H9 (cell line): ENCODE data around the gene SLC24A3. TPM values are rescaled to one million over a fixed set of nuclear protein-coding genes. Genes with fewer than 3 reads are reported as not detected.

Experiments
- DNase-seq: peaks from one replicate; pipeline ENCODE4 v3.0.0-alpha.2; 2017
- H2AFZ ChIP-seq: one replicate; pipeline ENCODE4 v1.6.1; 2013; ENCODE audit warnings: mild to moderate bottlenecking, low read length, control low read depth, moderate library complexity
- H2AK5ac ChIP-seq: 2 replicates; pipeline ENCODE4 v1.6.1; 2013; ENCODE audit warnings: low read length, control low read depth, mixed read lengths; ENCODE audit not compliant: insufficient read length
- H2BK120ac ChIP-seq: one replicate; pipeline ENCODE4 v1.6.1; 2013; ENCODE audit warnings: low read depth, mild to moderate bottlenecking, low read length, control low read depth, inconsistent platforms; ENCODE audit not compliant: poor library complexity, severe bottlenecking
- H2BK12ac ChIP-seq: 2 replicates; pipeline ENCODE4 v1.6.1; 2013; ENCODE audit warnings: low read length, control low read depth, mixed read lengths, low read depth; ENCODE audit not compliant: insufficient read length
- H2BK15ac ChIP-seq: 2 replicates; pipeline ENCODE4 v1.6.1; 2013; ENCODE audit warnings: low read depth, low read length, control low read depth
- H2BK20ac ChIP-seq: one replicate; pipeline ENCODE4 v1.6.1; 2013; ENCODE audit warnings: low read depth, mild to moderate bottlenecking, low read length, control low read depth, inconsistent platforms; ENCODE audit not compliant: poor library complexity, severe bottlenecking
- H2BK5ac ChIP-seq: 2 replicates; pipeline ENCODE4 v1.6.1; 2013; ENCODE audit warnings: low read length, control low read depth, mixed read lengths; ENCODE audit not compliant: insufficient read length
- H3K14ac ChIP-seq: 2 replicates; pipeline ENCODE4 v1.6.1; 2013; ENCODE audit warnings: low read length, control low read depth; ENCODE audit not compliant: insufficient read depth
- H3K18ac ChIP-seq: 2 replicates; pipeline ENCODE4 v1.6.1; 2013; ENCODE audit warnings: low read depth, mild to moderate bottlenecking, mixed read lengths, low read length, control low read depth; ENCODE audit not compliant: insufficient read length
- H3K23ac ChIP-seq: 2 replicates; pipeline ENCODE4 v1.6.1; 2013; ENCODE audit warnings: low read length, control low read depth, mixed read lengths, low read depth; ENCODE audit not compliant: insufficient read length
- H3K23me2 ChIP-seq: 2 replicates; pipeline ENCODE4 v1.6.1; 2013; ENCODE audit warnings: low read depth, mild to moderate bottlenecking, mixed read lengths, low read length, control low read depth; ENCODE audit not compliant: insufficient read length, poor library complexity, severe bottlenecking
- H3K27ac ChIP-seq: 2 replicates; pipeline ENCODE4 v1.5.1; 2013; ENCODE audit warnings: low read length, control low read depth, mixed read lengths, low read depth; ENCODE audit not compliant: insufficient read length
- H3K27me3 ChIP-seq: 2 replicates; pipeline ENCODE4 v1.6.1; 2013; ENCODE audit warnings: low read length, control low read depth, inconsistent platforms; ENCODE audit not compliant: insufficient read depth
- H3K4ac ChIP-seq: 2 replicates; pipeline ENCODE4 v1.6.1; 2013; ENCODE audit warnings: low read depth, mild to moderate bottlenecking, control low read depth, inconsistent platforms, low read length, moderate library complexity
- H3K4me1 ChIP-seq: 2 replicates; pipeline ENCODE4 v1.6.1; 2013; ENCODE audit warnings: low read length, control low read depth, inconsistent platforms; ENCODE audit not compliant: insufficient read depth
- H3K4me2 ChIP-seq: 2 replicates; pipeline ENCODE4 v1.6.1; 2013; ENCODE audit warnings: low read length, control low read depth, mixed read lengths; ENCODE audit not compliant: insufficient read length, insufficient read depth
- H3K56ac ChIP-seq: 2 replicates; pipeline ENCODE4 v1.6.1; 2013; ENCODE audit warnings: low read depth, mild to moderate bottlenecking, mixed read lengths, low read length, control low read depth; ENCODE audit not compliant: insufficient read length
- H3K79me1 ChIP-seq: 2 replicates; pipeline ENCODE4 v1.6.1; 2013; ENCODE audit warnings: low read depth, mild to moderate bottlenecking, moderate library complexity, low read length, control low read depth, inconsistent platforms; ENCODE audit not compliant: insufficient read depth, poor library complexity, severe bottlenecking
- H3K79me2 ChIP-seq: 2 replicates; pipeline ENCODE4 v1.6.1; 2013; ENCODE audit warnings: low read length, control low read depth, inconsistent platforms; ENCODE audit not compliant: insufficient read depth
- H3K9ac ChIP-seq: 2 replicates; pipeline ENCODE4 v1.6.1; 2013; ENCODE audit warnings: low read length, control low read depth, mixed read lengths; ENCODE audit not compliant: insufficient read length; ENCODE audit errors: extremely low read depth
- H3K9me3 ChIP-seq: one replicate; pipeline ENCODE4 v1.6.1; 2013; ENCODE audit warnings: low read depth, low read length, inconsistent platforms; ENCODE audit not compliant: control insufficient read depth
- H3T11ph ChIP-seq: one replicate; pipeline ENCODE4 v1.6.1; 2013; ENCODE audit warnings: mild to moderate bottlenecking, low read length, control low read depth, inconsistent platforms
- H4K20me1 ChIP-seq: one replicate; pipeline ENCODE4 v1.6.1; 2013; ENCODE audit not compliant: control insufficient read depth, insufficient read length, insufficient read depth
- H4K5ac ChIP-seq: 2 replicates; pipeline ENCODE4 v1.6.1; 2013; ENCODE audit warnings: low read depth, mild to moderate bottlenecking, mixed read lengths, low read length, control low read depth; ENCODE audit not compliant: insufficient read length
- H4K8ac ChIP-seq: replicated peaks from 2 replicates; pipeline ENCODE4 v1.6.1; 2013; ENCODE audit warnings: low read length, control low read depth, mixed read lengths, low read depth; ENCODE audit not compliant: insufficient read length
- H4K91ac ChIP-seq: 2 replicates; pipeline ENCODE4 v1.6.1; 2013; ENCODE audit warnings: low read depth, mild to moderate bottlenecking, moderate library complexity, mixed read lengths, low read length, control low read depth; ENCODE audit not compliant: insufficient read length
- H3K27ac Mint-ChIP-seq, 3 experiments: 2 replicates in 2 of 3; 3 replicates in 1 of 3; pipeline ENCODE4 v1.8.0; 2020 to 2021; ENCODE audit warnings: mixed read lengths in 3 of 3, mild to moderate bottlenecking in 1 of 3, moderate library complexity in 1 of 3
- H3K27me3 Mint-ChIP-seq: 2 replicates; pipeline ENCODE4 v1.8.0; 2021; ENCODE audit warnings: low read depth, mild to moderate bottlenecking, moderate library complexity, mixed read lengths
- H3K36me3 Mint-ChIP-seq, 3 experiments: 2 replicates in 2 of 3; 3 replicates in 1 of 3; pipeline ENCODE4 v1.8.0; 2020 to 2021; ENCODE audit warnings: low read depth in 3 of 3, mixed read lengths in 3 of 3; ENCODE audit not compliant: insufficient read depth in 1 of 3
- H3K4me1 Mint-ChIP-seq, 2 experiments: 2 replicates each; pipeline ENCODE4 v1.8.0; 2020; ENCODE audit warnings: mixed read lengths in 2 of 2
- H3K4me3 Mint-ChIP-seq, 2 experiments: 2 replicates in 1 of 2; 3 replicates in 1 of 2; pipeline ENCODE4 v1.8.0; 2020 to 2021; ENCODE audit warnings: mild to moderate bottlenecking in 2 of 2, mixed read lengths in 2 of 2, moderate library complexity in 1 of 2
- H3K9me3 Mint-ChIP-seq, 2 experiments: 2 replicates in 1 of 2; 3 replicates in 1 of 2; pipeline ENCODE4 v1.8.0; 2020; ENCODE audit warnings: mild to moderate bottlenecking in 2 of 2, mixed read lengths in 2 of 2, moderate library complexity in 1 of 2
- CTCF ChIP-seq: fragments of 200-600 bp; sonication (generic); conservative IDR thresholded peaks from 3 replicates; pipeline ENCODE4 v1.8.0; 2021; ENCODE audit warnings: antibody characterized with exemption, mild to moderate bottlenecking
- WGBS: extraction: QIAGEN DNeasy Blood & Tissue Kit; methylation state at CpG from one replicate; pipeline ENCODE4 v1.1.7; 2013; ENCODE audit warnings: missing lambda C conversion rate, low lambda C conversion rate, mixed read lengths; ENCODE audit not compliant: insufficient read length; ENCODE audit errors: extremely low coverage; 5-methylcytosine and 5-hydroxymethylcytosine counted together
- total RNA-seq: library from RNA; stranded (reverse); gene quantifications from 2 replicates; pipeline ENCODE4 v1.2.1, GENCODE V29; 2021

Gene SLC24A3
- total RNA-seq, 1 experiment from 2014 or later, result 0.83 TPM

GRCh38 chr20:19397226-19397625, 184.8 kb downstream of the SLC24A3 start:
- no peak overlapping the region for H2AK5ac ChIP-seq
- no peak overlapping the region for H4K5ac ChIP-seq
- Mint-ChIP-seq H3K27ac (peak overlapping the region in 1 of 3 experiments; percentile 59; a peak in 2 of 7 replicates), H3K4me1 (no peaks in the 10 kb centered on the region), H3K27me3 (peaks cover 1% of the 10 kb centered on the region; the same call in 1 of the 2 replicates), H3K9me3 (peaks cover 10 to 19% of the 10 kb centered on the region in 2 experiments), H3K36me3 (peaks cover 10 to 17% (median 15%) of the 10 kb centered on the region in 3 experiments), H3K4me3 (no peak overlapping the region)
- no peak overlapping the region for H3K4ac ChIP-seq
- DNase-seq, result no peak
- no peak overlapping the region for H3K9ac ChIP-seq
- H2BK12ac ChIP-seq, result no peak overlapping the region
- no peak overlapping the region for H3K4me2 ChIP-seq
- H3K14ac ChIP-seq, result no peak overlapping the region
- no peak overlapping the region for H3T11ph ChIP-seq
- H4K91ac ChIP-seq, result no peak overlapping the region
- no peak overlapping the region for H2BK120ac ChIP-seq
- no peak overlapping the region for H4K8ac ChIP-seq
- no peaks in the 10 kb centered on the region for H3K23me2 ChIP-seq
- H2BK20ac ChIP-seq, result no peak overlapping the region
- H3K79me2 ChIP-seq, result no peaks in the 10 kb centered on the region
- WGBS, result 100% methylated on average over 1 of the region's 3 CpGs
- no peaks in the 10 kb centered on the region for H3K9me3 ChIP-seq
- H3K23ac ChIP-seq, result no peak overlapping the region
- no peak overlapping the region for H2BK15ac ChIP-seq
- no peaks in the 10 kb centered on the region for H3K79me1 ChIP-seq
- no peak overlapping the region for H2BK5ac ChIP-seq
- H3K56ac ChIP-seq, result no peak overlapping the region
- no peak for TF ChIP-seq CTCF
- no peak overlapping the region for H3K27ac ChIP-seq
- H3K18ac ChIP-seq, result no peak overlapping the region
- no peaks in the 10 kb centered on the region for H4K20me1 ChIP-seq
- no peak overlapping the region for H2AFZ ChIP-seq
- no peaks in the 10 kb centered on the region for H3K27me3 ChIP-seq
- no peaks in the 10 kb centered on the region for H3K4me1 ChIP-seq
